ENCODE data around the gene TSTD1.
A peak's percentile ranks its signal among the peaks of the same experiment; 100 is the strongest.

TSTD1 gene

GRCh38 chr1:161054232-161054631 lies 15.5 kb upstream of the TSTD1 start:
- no peak for TF ChIP-seq CTCF (IDR thresholded peaks at IDR 0.05; ENCODE audit: low read depth, low read length, missing control alignments)
- H3K4me3 ChIP-seq (replicated peaks; ENCODE audit: low read depth, low read length): no peak overlapping the region
- no peak for DNase-seq (ENCODE audit: extremely low read depth, low read depth)

- TF ChIP-seq CTCF (IDR thresholded peaks at IDR 0.05; ENCODE audit: low read depth, low read length, missing control alignments): no peak
- no peak for DNase-seq (ENCODE audit: extremely low read depth, low read depth)
- no peak overlapping the region for H3K4me3 ChIP-seq (replicated peaks; ENCODE audit: low read depth, low read length)
Observed at GRCh38 chr1:161052899-161053298, 14.1 kb upstream of the TSTD1 start.

GRCh38 chr1:161051219-161051618 lies 12.5 kb upstream of the TSTD1 start:
- TF ChIP-seq CTCF (IDR thresholded peaks at IDR 0.05; ENCODE audit: low read depth, low read length, missing control alignments): no peak
- H3K4me3 ChIP-seq (replicated peaks; ENCODE audit: low read depth, low read length): no peak overlapping the region
- DNase-seq (ENCODE audit: extremely low read depth, low read depth): no peak

GRCh38 chr1:161048949-161049722 lies 10.4 kb upstream of the TSTD1 start:
- no peak for DNase-seq (ENCODE audit: extremely low read depth, low read depth)
- TF ChIP-seq CTCF (IDR thresholded peaks at IDR 0.05; ENCODE audit: low read depth, low read length, missing control alignments): no peak
- H3K4me3 ChIP-seq (replicated peaks; ENCODE audit: low read depth, low read length): no peak overlapping the region

GRCh38 chr1:161047436-161048420 lies 9.0 kb upstream of the TSTD1 start:
- no peak overlapping the region for H3K4me3 ChIP-seq (replicated peaks; ENCODE audit: low read depth, low read length)
- TF ChIP-seq CTCF (IDR thresholded peaks at IDR 0.05; ENCODE audit: low read depth, low read length, missing control alignments): no peak
- no peak for DNase-seq (ENCODE audit: extremely low read depth, low read depth)

- TF ChIP-seq CTCF (IDR thresholded peaks at IDR 0.05; ENCODE audit: low read depth, low read length, missing control alignments): no peak
- H3K4me3 ChIP-seq (replicated peaks; ENCODE audit: low read depth, low read length): peak overlapping the region; percentile 91
- DNase-seq (ENCODE audit: extremely low read depth, low read depth): no peak
Observed at GRCh38 chr1:161046605-161047228, 8.0 kb upstream of the TSTD1 start.

Measured in HFF-Myc (cell line).